HepG2 (cell line): ENCODE data around the gene CDRT4. TPM values are rescaled to one million over a fixed set of nuclear protein-coding genes. Genes with fewer than 3 reads are reported as not detected.

Experiments
- ATAC-seq: fragments of 200-7000 bp; cut with Tn5 transposase; 3 replicates; pipeline ENCODE4 v1.9.1; 2020; ENCODE audit warnings: mild to moderate bottlenecking, moderate library complexity
- BruUV-seq: library from RNA; stranded (reverse); fragments of 400-500 nt; replicated peaks from 2 replicates; lab custom pipeline; 2021; lab: Mats Ljungman, UMichigan
- CTCF ChIA-PET: fragments of 300-600 bp; formaldehyde crosslinking; extraction: SDS; loops from one replicate; lab custom pipeline; 2021; ENCODE audit warnings: low total read pairs, inconsistent platforms, low intra/inter-chr PET ratio; lab: Yijun Ruan, JAX
- POLR2A ChIA-PET: fragments of 350-600 bp; sonication (Branson Sonifier 250); formaldehyde crosslinking; loops from one replicate; lab custom pipeline; 2020; ENCODE audit warnings: antibody characterized with exemption, inconsistent platforms; lab: Yijun Ruan, JAX
- DNase-seq: peaks from one replicate; pipeline ENCODE4 v3.0.0-alpha.2; 2015; ENCODE audit warnings: low spot score
- FAIRE-seq: peaks from 3 replicates; lab custom pipeline; 2011; peaks lifted over from hg19 to GRCh38; lab: Jason Lieb, UNC
- H2AFZ ChIP-seq: one replicate; pipeline ENCODE4 v1.6.1; 2011; ENCODE audit warnings: low read length, inconsistent platforms
- H3K27ac ChIP-seq: fragments of 300-600 bp; 3 replicates; pipeline ENCODE4 v1.8.0; 2011; ENCODE audit warnings: mixed run types, mild to moderate bottlenecking, mixed read lengths, low read length, inconsistent platforms; ENCODE audit not compliant: insufficient read depth; ENCODE audit errors: extremely low read length
- H3K27me3 ChIP-seq, 2 experiments: fragments of 200-600 bp in 1 of 2; 2 replicates in 1 of 2; 3 replicates in 1 of 2; pipeline versions ENCODE4 v1.6.0 to v1.8.0; 2011; ENCODE audit warnings: low read length in 2 of 2, mild to moderate bottlenecking in 2 of 2, moderate library complexity in 2 of 2, inconsistent platforms in 1 of 2; ENCODE audit not compliant: insufficient read depth in 2 of 2, control insufficient read depth in 1 of 2
- H3K36me3 ChIP-seq, 2 experiments: fragments of 200-600 bp in 1 of 2; replicated peaks in 1 of 2; 2 replicates in 1 of 2; 3 replicates in 1 of 2; pipeline versions ENCODE4 v1.5.1 to v1.8.0; 2011; ENCODE audit warnings: low read length in 2 of 2, inconsistent platforms in 1 of 2; ENCODE audit not compliant: insufficient read depth in 2 of 2, control insufficient read depth in 1 of 2
- H3K4me1 ChIP-seq: 2 replicates; pipeline ENCODE4 v1.5.1; 2012; ENCODE audit warnings: low read length, inconsistent platforms; ENCODE audit not compliant: insufficient read depth
- H3K4me2 ChIP-seq: 2 replicates; pipeline ENCODE4 v1.6.0; 2011; ENCODE audit warnings: low read depth, low read length, inconsistent platforms
- H3K4me3 ChIP-seq, 3 experiments: fragments of 200-600 bp in 1 of 3; sonication (generic), shearing (Covaris generic) in 1 of 3; replicated peaks in 1 of 3; 2 replicates each; pipeline ENCODE4 v1.5.1; 2011 to 2016; ENCODE audit warnings: low read length in 3 of 3, inconsistent platforms in 2 of 3, low read depth in 2 of 3, mild to moderate bottlenecking in 2 of 3, control low read depth in 1 of 3, mixed read lengths in 1 of 3; ENCODE audit not compliant: insufficient read depth in 1 of 3
- H3K79me2 ChIP-seq: one replicate; pipeline ENCODE4 v1.6.1; 2011; ENCODE audit warnings: low read length, inconsistent platforms; ENCODE audit not compliant: insufficient read depth
- H3K9ac ChIP-seq: 2 replicates; pipeline ENCODE4 v1.6.0; 2011; ENCODE audit warnings: mild to moderate bottlenecking, low read depth, low read length, inconsistent platforms; ENCODE audit not compliant: insufficient read depth
- H3K9me3 ChIP-seq: 2 replicates; pipeline ENCODE4 v1.5.1; 2012; ENCODE audit warnings: mild to moderate bottlenecking, low read length
- H4K20me1 ChIP-seq: 2 replicates; pipeline ENCODE4 v1.6.0; 2011; ENCODE audit warnings: inconsistent platforms, mild to moderate bottlenecking, low read length, moderate library complexity; ENCODE audit not compliant: insufficient read depth
- CBFB ChIP-seq: sonication (generic); formaldehyde crosslinking; IDR thresholded peaks from 2 replicates; pipeline ENCODE4 v1.4.0; 2020; ENCODE audit warnings: missing genetic modification reagents
- CREB1 ChIP-seq, 2 experiments: fragments of 450-650 bp in 1 of 2; IDR thresholded peaks; 2 replicates each; pipeline ENCODE4 v1.6.1; 2016 to 2017; ENCODE audit warnings: control low read depth in 1 of 2, mild to moderate bottlenecking in 1 of 2, missing compliant biosample characterization in 1 of 2, missing genetic modification characterization in 1 of 2
- ETV6 ChIP-seq: sonication (generic); formaldehyde crosslinking; conservative IDR thresholded peaks from 2 replicates; pipeline ENCODE4 v1.4.0; 2020; ENCODE audit warnings: missing genetic modification reagents
- JUND ChIP-seq: sonication (generic); formaldehyde crosslinking; IDR thresholded peaks from 2 replicates; pipeline ENCODE4 v1.8.0; 2022; ENCODE audit warnings: mild to moderate bottlenecking, missing genetic modification reagents
- SAP130 ChIP-seq: IDR thresholded peaks from 2 replicates; pipeline ENCODE4 v1.6.1; 2016; ENCODE audit warnings: low read depth
- SATB2 ChIP-seq: sonication (generic); formaldehyde crosslinking; IDR thresholded peaks from 2 replicates; pipeline ENCODE4 v1.5.0; 2020; ENCODE audit warnings: missing genetic modification reagents
- THAP11 ChIP-seq: IDR thresholded peaks from 2 replicates; pipeline ENCODE4 v1.6.1; 2016; ENCODE audit warnings: missing biosample characterization, missing genetic modification reagents
- ZNF552 ChIP-seq: sonication (generic); formaldehyde crosslinking; IDR thresholded peaks from 2 replicates; pipeline ENCODE4 v1.9.0; 2022; ENCODE audit warnings: missing genetic modification reagents, mild to moderate bottlenecking, borderline replicate concordance
- WGBS: methylation state at CpG from one replicate; pipeline ENCODE4 v1.1.6; 2017; ENCODE audit warnings: low lambda C conversion rate; 5-methylcytosine and 5-hydroxymethylcytosine counted together
- in situ Hi-C: cut with HindIII; loops from 2 replicates; pipeline ENCODE4 v1.10.0; 2017; ENCODE audit warnings: low pct_unique_long_range_greater_than_20kb; ENCODE audit not compliant: extremely low pct_ligation_motif_present
- intact Hi-C: fragments of 100-400 bp; cut with micrococcal nuclease; formaldehyde crosslinking; loops from one replicate; pipeline ENCODE4 v1.10.0; 2022; ENCODE audit not compliant: unreplicated experiment
- polyA plus RNA-seq, 8 experiments: library from polyadenylated mRNA; depleted of rRNA in 3 of 8; stranded (reverse) in 7 of 8; unstranded in 1 of 8; fragments of >200 nt; fragmentation: Illumina TruSeq in 4 of 8; extraction: Trizol in 4 of 8; gene quantifications; 2 replicates each; pipeline versions ENCODE4 v1.2.1 to v1.2.3, GENCODE V29; 2011 to 2016; ENCODE audit warnings: low read depth in 4 of 8, missing spikeins in 1 of 8, mixed read lengths in 1 of 8; ENCODE audit not compliant: insufficient read depth in 1 of 8
- total RNA-seq, 5 experiments: library from RNA; depleted of rRNA; stranded (reverse); fragments of >200 nt; fragmentation: Illumina TruSeq; extraction: Trizol; gene quantifications; 2 replicates each; pipeline ENCODE4 v1.2.3, GENCODE V29; 2016; ENCODE audit warnings: low read depth in 1 of 5
- TF ChIP-seq, protein P1 (sequence below): IDR thresholded peaks from 2 replicates; pipeline ENCODE4 v1.6.1; 2018; ENCODE audit warnings: missing genetic modification reagents
- TF ChIP-seq, protein P2 (sequence below): sonication (generic); formaldehyde crosslinking; IDR thresholded peaks from 2 replicates; pipeline ENCODE4 v1.4.0; 2020; ENCODE audit warnings: mild to moderate bottlenecking, missing genetic modification reagents
- TF ChIP-seq, protein P3 (sequence below): sonication (generic); formaldehyde crosslinking; conservative IDR thresholded peaks from 2 replicates; pipeline ENCODE4 v1.4.0; 2020; ENCODE audit warnings: missing genetic modification reagents

The CDRT4 gene
- total and polyA plus RNA-seq, 2 of the 13 experiments (the other 11 are each of a cell fraction or from before 2014, with no cell fraction given) = 5.8 to 12.1 TPM

DNA sequence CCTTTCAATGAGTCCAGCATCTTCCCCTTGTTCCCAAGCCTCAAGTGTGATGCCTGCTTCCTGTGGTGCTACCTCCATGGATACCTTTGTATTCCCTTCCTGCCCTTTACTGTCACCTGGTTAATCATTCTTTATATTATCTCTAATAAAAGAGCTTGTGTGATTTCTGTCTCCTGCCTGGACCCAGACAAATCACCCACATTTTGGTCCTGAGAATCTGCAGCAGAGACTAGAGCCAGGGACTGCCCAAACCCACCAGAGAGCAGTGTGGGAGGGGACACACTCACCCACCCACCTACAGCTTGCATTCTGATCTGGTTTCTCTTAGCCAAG, 30.2 kb downstream of the CDRT4 start (continued):
- TF ChIP-seq ZNF552 (CRISPR knock-in tag) = no peak
- no peak for TF ChIP-seq JUND (CRISPR knock-in tag)
- TF ChIP-seq, protein P1, sequence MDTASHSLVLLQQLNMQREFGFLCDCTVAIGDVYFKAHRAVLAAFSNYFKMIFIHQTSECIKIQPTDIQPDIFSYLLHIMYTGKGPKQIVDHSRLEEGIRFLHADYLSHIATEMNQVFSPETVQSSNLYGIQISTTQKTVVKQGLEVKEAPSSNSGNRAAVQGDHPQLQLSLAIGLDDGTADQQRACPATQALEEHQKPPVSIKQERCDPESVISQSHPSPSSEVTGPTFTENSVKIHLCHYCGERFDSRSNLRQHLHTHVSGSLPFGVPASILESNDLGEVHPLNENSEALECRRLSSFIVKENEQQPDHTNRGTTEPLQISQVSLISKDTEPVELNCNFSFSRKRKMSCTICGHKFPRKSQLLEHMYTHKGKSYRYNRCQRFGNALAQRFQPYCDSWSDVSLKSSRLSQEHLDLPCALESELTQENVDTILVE (CRISPR knock-in tag) = no peak
- TF ChIP-seq SATB2 (CRISPR knock-in tag) = no peak
- TF ChIP-seq CREB1 (IDR thresholded peaks at IDR 0.05) = no peak
- TF ChIP-seq CREB1 (CRISPR knock-in tag; IDR thresholded peaks at IDR 0.05) = no peak

DNA sequence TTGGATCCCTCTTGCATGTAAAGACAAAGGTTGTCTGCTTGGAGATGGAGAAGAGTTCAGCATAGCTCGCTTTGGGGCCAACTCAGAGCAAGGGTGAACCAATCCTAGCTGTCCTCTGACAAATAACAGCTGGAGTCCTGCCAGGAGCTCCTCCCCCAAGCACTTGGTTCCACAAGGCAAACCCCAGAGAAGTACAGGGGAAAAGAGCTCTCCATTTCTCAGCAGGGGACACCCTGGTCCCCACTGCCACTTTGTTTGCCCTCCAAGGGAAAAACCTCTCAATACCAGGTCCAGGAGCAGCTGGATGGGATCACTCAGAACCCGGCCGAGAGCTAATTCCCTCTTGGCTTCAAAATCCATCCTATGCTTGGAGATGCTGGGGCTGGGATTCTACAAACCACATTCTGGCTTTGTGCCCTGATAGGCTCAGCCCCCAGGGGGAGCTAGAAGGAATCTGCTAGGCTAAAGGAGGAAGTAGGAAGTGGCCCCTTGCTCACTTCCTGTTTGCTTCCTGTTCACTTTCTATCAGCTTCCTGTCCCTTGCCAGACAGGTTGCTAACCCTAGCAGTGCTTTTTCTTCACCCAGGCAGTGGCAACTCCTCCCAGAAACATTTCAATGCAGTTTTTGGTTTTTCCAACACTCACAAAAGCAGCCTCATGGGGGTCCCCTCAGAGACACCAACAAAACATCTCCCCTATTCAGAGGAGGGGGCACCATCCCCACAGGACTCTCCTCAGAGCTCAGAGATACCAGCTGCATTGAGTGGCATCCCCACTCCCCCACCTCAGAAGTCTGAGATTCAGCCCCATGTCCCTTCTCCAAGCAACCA, 30.7 kb downstream of the CDRT4 start:
- ATAC-seq = no peak
- no peaks in the 10 kb centered on the region for H3K27me3 ChIP-seq
- H3K4me3 ChIP-seq = no peak overlapping the region
- 100% methylated on average over 3 of the region's 3 CpGs for WGBS
- H4K20me1 ChIP-seq = no peaks in the 10 kb centered on the region; the same call in 1 of the 2 replicates
- H3K36me3 ChIP-seq = peaks cover 4 to 18% of the 10 kb centered on the region in 2 experiments
- peak; percentile 42 for FAIRE-seq
- no peaks in the 10 kb centered on the region for H3K9me3 ChIP-seq
- H3K79me2 ChIP-seq = no peaks in the 10 kb centered on the region
- H3K4me2 ChIP-seq = no peak overlapping the region
- in situ Hi-C loops = no loop called here
- intact Hi-C loops = no loop called here
- POLR2A ChIA-PET = no interaction called here
- CTCF ChIA-PET = no interaction called here
- no peak overlapping the region for H2AFZ ChIP-seq
- no TSS peak for BruUV-seq
- peak; percentile 65 for DNase-seq
- H3K4me1 ChIP-seq = peaks cover 56% of the 10 kb centered on the region
- H3K9ac ChIP-seq = no peak overlapping the region
- H3K27ac ChIP-seq = peak overlapping the region; percentile 31
- TF ChIP-seq SAP130 (CRISPR knock-in tag) (0 out of 2 replicates have a peak, but pooled peaks have one; percentile 24), THAP11 (CRISPR knock-in tag) (peak; percentile 52), CBFB (no peak), ETV6 (CRISPR knock-in tag) (peak; percentile 99)
- TF ChIP-seq, protein P2, sequence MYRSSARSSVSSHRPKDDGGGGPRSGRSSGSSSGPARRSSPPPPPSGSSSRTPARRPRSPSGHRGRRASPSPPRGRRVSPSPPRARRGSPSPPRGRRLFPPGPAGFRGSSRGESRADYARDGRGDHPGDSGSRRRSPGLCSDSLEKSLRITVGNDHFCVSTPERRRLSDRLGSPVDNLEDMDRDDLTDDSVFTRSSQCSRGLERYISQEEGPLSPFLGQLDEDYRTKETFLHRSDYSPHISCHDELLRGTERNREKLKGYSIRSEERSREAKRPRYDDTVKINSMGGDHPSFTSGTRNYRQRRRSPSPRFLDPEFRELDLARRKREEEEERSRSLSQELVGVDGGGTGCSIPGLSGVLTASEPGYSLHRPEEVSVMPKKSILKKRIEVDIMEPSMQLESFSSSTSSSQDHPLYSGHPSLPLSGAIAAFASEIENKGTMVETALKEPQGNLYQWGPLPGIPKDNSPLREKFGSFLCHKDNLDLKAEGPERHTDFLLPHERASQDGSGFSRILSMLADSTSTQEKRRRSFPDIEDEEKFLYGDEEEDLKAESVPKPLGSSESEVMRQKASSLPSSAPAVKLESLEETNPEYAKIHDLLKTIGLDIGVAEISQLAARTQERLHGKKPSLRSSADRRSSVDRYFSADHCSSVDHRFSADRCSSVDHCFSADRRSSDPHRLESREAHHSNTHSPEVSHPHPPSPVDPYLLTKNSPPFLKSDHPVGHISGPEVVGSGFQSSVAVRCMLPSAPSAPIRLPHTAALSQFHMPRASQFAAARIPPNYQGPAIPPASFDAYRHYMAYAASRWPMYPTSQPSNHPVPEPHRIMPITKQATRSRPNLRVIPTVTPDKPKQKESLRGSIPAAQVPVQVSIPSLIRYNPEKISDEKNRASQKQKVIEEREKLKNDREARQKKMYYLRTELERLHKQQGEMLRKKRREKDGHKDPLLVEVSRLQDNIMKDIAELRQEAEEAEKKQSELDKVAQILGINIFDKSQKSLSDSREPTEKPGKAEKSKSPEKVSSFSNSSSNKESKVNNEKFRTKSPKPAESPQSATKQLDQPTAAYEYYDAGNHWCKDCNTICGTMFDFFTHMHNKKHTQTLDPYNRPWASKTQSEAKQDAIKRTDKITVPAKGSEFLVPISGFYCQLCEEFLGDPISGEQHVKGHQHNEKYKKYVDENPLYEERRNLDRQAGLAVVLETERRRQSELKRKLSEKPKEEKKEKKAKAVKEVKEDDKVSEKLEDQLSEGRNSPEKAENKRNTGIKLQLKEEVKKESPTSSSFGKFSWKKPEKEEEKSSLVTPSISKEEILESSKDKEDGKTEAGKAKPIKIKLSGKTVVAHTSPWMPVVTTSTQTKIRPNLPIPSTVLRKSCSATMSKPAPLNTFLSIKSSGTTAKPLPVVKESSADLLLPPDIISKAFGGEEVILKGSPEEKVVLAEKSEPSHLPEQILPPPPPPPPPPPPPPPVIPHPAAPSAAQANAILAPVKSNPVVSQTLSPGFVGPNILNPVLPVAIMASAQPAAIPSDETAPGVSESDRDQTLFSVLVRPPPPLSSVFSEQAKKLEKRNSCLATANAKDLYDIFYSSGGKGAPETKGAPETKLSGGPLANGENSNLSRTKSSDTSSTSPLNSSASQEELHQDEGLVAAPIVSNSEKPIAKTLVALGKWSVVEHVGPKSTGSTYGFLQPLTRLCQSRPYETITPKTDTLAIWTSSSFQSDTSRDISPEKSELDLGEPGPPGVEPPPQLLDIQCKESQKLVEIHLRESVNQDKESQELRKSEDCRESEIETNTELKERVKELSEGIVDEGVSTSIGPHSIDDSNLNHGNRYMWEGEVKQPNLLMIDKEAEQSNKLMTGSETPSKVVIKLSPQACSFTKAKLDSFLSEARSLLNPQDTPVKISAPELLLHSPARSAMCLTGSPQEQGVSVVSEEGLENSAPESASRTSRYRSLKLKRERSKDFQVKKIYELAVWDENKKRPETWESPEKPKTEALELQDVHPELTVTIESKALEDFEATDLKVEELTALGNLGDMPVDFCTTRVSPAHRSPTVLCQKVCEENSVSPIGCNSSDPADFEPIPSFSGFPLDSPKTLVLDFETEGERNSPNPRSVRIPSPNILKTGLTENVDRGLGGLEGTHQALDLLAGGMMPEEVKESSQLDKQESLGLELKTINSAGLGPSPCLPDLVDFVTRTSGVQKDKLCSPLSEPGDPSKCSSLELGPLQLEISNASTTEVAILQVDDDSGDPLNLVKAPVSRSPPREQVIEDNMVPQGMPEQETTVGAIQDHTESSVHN (CRISPR knock-in tag) = no peak
- TF ChIP-seq, protein P3, sequence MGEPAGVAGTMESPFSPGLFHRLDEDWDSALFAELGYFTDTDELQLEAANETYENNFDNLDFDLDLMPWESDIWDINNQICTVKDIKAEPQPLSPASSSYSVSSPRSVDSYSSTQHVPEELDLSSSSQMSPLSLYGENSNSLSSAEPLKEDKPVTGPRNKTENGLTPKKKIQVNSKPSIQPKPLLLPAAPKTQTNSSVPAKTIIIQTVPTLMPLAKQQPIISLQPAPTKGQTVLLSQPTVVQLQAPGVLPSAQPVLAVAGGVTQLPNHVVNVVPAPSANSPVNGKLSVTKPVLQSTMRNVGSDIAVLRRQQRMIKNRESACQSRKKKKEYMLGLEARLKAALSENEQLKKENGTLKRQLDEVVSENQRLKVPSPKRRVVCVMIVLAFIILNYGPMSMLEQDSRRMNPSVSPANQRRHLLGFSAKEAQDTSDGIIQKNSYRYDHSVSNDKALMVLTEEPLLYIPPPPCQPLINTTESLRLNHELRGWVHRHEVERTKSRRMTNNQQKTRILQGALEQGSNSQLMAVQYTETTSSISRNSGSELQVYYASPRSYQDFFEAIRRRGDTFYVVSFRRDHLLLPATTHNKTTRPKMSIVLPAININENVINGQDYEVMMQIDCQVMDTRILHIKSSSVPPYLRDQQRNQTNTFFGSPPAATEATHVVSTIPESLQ = no peak
